Mesenchymal stem cell (in vitro differentiated cells and primary cell): Measurements from ENCODE around the gene SFXN5.
A peak's percentile ranks its signal among the peaks of the same experiment; 100 is the strongest.

ENCODE experiments used
- DNase-seq: peaks from one replicate; pipeline ENCODE4 v3.0.0-alpha.2; 2013
- H2AFZ ChIP-seq: one replicate; pipeline ENCODE4 v1.6.1; 2013; ENCODE audit warnings: low read depth, mild to moderate bottlenecking, control low read depth, inconsistent platforms, low read length, moderate library complexity
- H2AK5ac ChIP-seq: 2 replicates; pipeline ENCODE4 v1.6.1; 2013; ENCODE audit warnings: low read length, moderate library complexity, mild to moderate bottlenecking, inconsistent platforms; ENCODE audit not compliant: severe bottlenecking
- H2BK120ac ChIP-seq: one replicate; pipeline ENCODE4 v1.6.1; 2013; ENCODE audit warnings: low read depth, mild to moderate bottlenecking, inconsistent platforms, low read length, moderate library complexity
- H2BK12ac ChIP-seq, 2 experiments: one replicate each; pipeline ENCODE4 v1.6.1; 2013; ENCODE audit warnings: inconsistent platforms in 2 of 2, low read length in 2 of 2, mild to moderate bottlenecking in 2 of 2, moderate library complexity in 2 of 2, control low read depth in 1 of 2
- H2BK15ac ChIP-seq: one replicate; pipeline ENCODE4 v1.6.1; 2013; ENCODE audit warnings: mild to moderate bottlenecking, low read depth, inconsistent platforms; ENCODE audit not compliant: poor library complexity, severe bottlenecking
- H2BK5ac ChIP-seq: 2 replicates; pipeline ENCODE4 v1.6.1; 2013; ENCODE audit warnings: low read depth, mild to moderate bottlenecking, low read length, control low read depth, inconsistent platforms; ENCODE audit not compliant: poor library complexity, severe bottlenecking
- H3K14ac ChIP-seq, 2 experiments: one replicate each; pipeline ENCODE4 v1.6.1; 2013; ENCODE audit warnings: inconsistent platforms in 2 of 2, low read length in 2 of 2, control low read depth in 1 of 2, mild to moderate bottlenecking in 1 of 2, moderate library complexity in 1 of 2
- H3K18ac ChIP-seq, 2 experiments: one replicate each; pipeline ENCODE4 v1.6.1; 2013; ENCODE audit warnings: inconsistent platforms in 2 of 2, low read length in 2 of 2, control low read depth in 1 of 2, low read depth in 1 of 2, mild to moderate bottlenecking in 1 of 2
- H3K23ac ChIP-seq, 2 experiments: one replicate each; pipeline ENCODE4 v1.6.1; 2013; ENCODE audit warnings: inconsistent platforms in 2 of 2, low read length in 2 of 2, mild to moderate bottlenecking in 2 of 2, moderate library complexity in 2 of 2, control low read depth in 1 of 2
- H3K27ac ChIP-seq: 2 replicates; pipeline ENCODE4 v1.5.1; 2013; ENCODE audit warnings: mild to moderate bottlenecking, moderate library complexity, low read length, control low read depth, inconsistent platforms; ENCODE audit not compliant: poor library complexity, severe bottlenecking
- H3K27me3 ChIP-seq, 2 experiments: 2 replicates each; pipeline versions ENCODE4 v1.6.1 to v1.7.0; 2013; ENCODE audit warnings: low read length in 2 of 2, mild to moderate bottlenecking in 2 of 2, moderate library complexity in 2 of 2, control low read depth in 1 of 2, inconsistent platforms in 1 of 2; ENCODE audit not compliant: control insufficient read depth in 1 of 2, insufficient read depth in 1 of 2
- H3K36me3 ChIP-seq, 2 experiments: 2 replicates each; pipeline versions ENCODE4 v1.6.1 to v1.7.0; 2013; ENCODE audit warnings: low read length in 2 of 2, control low read depth in 1 of 2, inconsistent platforms in 1 of 2, low read depth in 1 of 2, mild to moderate bottlenecking in 1 of 2; ENCODE audit not compliant: insufficient read depth in 2 of 2, control insufficient read depth in 1 of 2
- H3K4ac ChIP-seq, 2 experiments: one replicate each; pipeline ENCODE4 v1.6.1; 2013; ENCODE audit warnings: inconsistent platforms in 2 of 2, low read length in 2 of 2, mild to moderate bottlenecking in 2 of 2, moderate library complexity in 2 of 2, control low read depth in 1 of 2, low read depth in 1 of 2
- H3K4me1 ChIP-seq: 2 replicates; pipeline ENCODE4 v1.6.1; 2013; ENCODE audit warnings: low read depth, low read length, control low read depth; ENCODE audit not compliant: control insufficient read depth, insufficient read depth
- H3K4me2 ChIP-seq: 2 replicates; pipeline ENCODE4 v1.6.1; 2013; ENCODE audit warnings: low read length, mild to moderate bottlenecking, inconsistent platforms; ENCODE audit not compliant: poor library complexity, severe bottlenecking
- H3K4me3 ChIP-seq, 2 experiments: 2 replicates each; pipeline versions ENCODE4 v1.5.1 to v1.7.0; 2013; ENCODE audit warnings: low read length in 2 of 2, mild to moderate bottlenecking in 2 of 2, control low read depth in 1 of 2, low read depth in 1 of 2; ENCODE audit not compliant: insufficient read depth in 1 of 2
- H3K79me1 ChIP-seq: replicated peaks from 2 replicates; pipeline ENCODE4 v1.6.1; 2013; ENCODE audit warnings: mild to moderate bottlenecking, control low read depth, low read length, inconsistent platforms; ENCODE audit not compliant: poor library complexity, severe bottlenecking
- H3K9ac ChIP-seq: 2 replicates; pipeline ENCODE4 v1.7.0; 2013; ENCODE audit warnings: mild to moderate bottlenecking, low read length, moderate library complexity
- H3K9me3 ChIP-seq: 2 replicates; pipeline ENCODE4 v1.7.0; 2013; ENCODE audit warnings: mild to moderate bottlenecking, low read length; ENCODE audit not compliant: control insufficient read depth
- H4K8ac ChIP-seq: one replicate; pipeline ENCODE4 v1.6.1; 2013; ENCODE audit warnings: inconsistent platforms, mild to moderate bottlenecking, low read length, moderate library complexity
- H4K91ac ChIP-seq: one replicate; pipeline ENCODE4 v1.6.1; 2013; ENCODE audit warnings: mild to moderate bottlenecking, low read length, inconsistent platforms
- WGBS: methylation state at CpG from one replicate; pipeline ENCODE4 v1.1.7; 2013; ENCODE audit warnings: mixed read lengths; 5-methylcytosine and 5-hydroxymethylcytosine counted together

SFXN5 gene

DNA sequence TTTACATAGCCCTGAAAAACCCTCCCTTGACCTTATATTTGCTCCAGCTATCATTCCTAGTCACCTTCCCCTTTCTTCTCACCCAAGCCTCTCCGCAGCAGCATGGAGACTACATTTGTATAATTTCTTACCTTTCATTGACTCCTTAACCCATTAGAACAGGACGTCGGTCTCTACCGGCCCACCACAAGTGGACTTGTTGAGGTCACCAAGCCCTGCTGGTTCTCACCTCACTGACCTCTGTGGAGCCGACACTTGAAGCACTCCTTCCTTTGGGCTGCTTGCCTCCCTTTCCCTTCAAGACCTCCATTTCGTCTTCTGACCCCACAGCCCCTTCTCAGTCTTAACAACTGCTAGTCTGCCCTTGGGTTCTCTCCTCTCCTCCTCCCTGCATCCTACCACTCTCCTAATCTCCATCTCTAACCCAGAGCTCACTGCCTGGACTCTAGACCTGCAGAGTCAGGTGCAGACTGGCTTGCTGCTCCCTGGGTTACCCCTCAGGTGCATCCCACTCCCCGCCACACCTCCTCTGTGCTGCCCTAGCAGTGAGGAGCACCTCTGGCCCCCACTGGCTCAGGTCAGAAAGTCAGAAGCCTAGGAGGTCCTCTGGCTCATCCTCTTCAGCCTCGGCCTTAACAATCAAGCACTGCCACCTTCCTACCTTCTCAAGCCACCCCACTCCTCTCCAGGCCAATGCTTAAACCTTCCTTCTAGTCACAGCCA is 5.3 kb upstream of the SFXN5 start:
- Histone ChIP-seq H3K79me1 (peaks cover 47% of the 10 kb centered on the region), H2BK120ac (no peak overlapping the region), H3K4me1 (peaks cover 45% of the 10 kb centered on the region), H3K23ac (no peak overlapping the region), H4K91ac (no peak overlapping the region), H3K4me2 (no peak overlapping the region), H3K9ac (no peak overlapping the region), H2AFZ (no peak overlapping the region), H3K9me3 (no peaks in the 10 kb centered on the region), H2AK5ac (no peak overlapping the region), H4K8ac (no peak overlapping the region), H3K18ac (no peak overlapping the region), H3K27ac (no peak overlapping the region), H3K4me3 (no peak overlapping the region), H2BK5ac (no peak overlapping the region), H3K27me3 (no peaks in the 10 kb centered on the region), H2BK12ac (no peak overlapping the region), H3K4ac (no peak overlapping the region), H3K14ac (no peak overlapping the region), H3K36me3 (peaks cover 78% of the 10 kb centered on the region in 2 experiments), H2BK15ac (no peak overlapping the region)
- no peak for DNase-seq
- WGBS: 97% methylated on average over 8 of the region's 8 CpGs

- Histone ChIP-seq H3K36me3 (peaks cover 70 to 77% of the 10 kb centered on the region in 2 experiments), H2BK120ac (no peak overlapping the region), H4K91ac (no peak overlapping the region), H2BK12ac (no peak overlapping the region), H2AK5ac (no peak overlapping the region), H3K27ac (no peak overlapping the region), H3K9ac (peak overlapping the region; percentile 53), H3K4me3 (no peak overlapping the region), H3K79me1 (peaks cover 39% of the 10 kb centered on the region), H3K9me3 (no peaks in the 10 kb centered on the region), H2AFZ (no peak overlapping the region), H3K4me2 (no peak overlapping the region), H3K27me3 (no peaks in the 10 kb centered on the region), H3K23ac (no peak overlapping the region), H3K4ac (no peak overlapping the region), H3K18ac (no peak overlapping the region), H4K8ac (no peak overlapping the region), H3K4me1 (peaks cover 39% of the 10 kb centered on the region), H2BK5ac (no peak overlapping the region), H2BK15ac (no peak overlapping the region), H3K14ac (no peak overlapping the region)
- DNase-seq: no peak
- 95% methylated on average over 22 of the region's 23 CpGs for WGBS
These were observed 4.2 kb upstream of the SFXN5 start for GRCh38 chr2:73075477-73076373.

DNA sequence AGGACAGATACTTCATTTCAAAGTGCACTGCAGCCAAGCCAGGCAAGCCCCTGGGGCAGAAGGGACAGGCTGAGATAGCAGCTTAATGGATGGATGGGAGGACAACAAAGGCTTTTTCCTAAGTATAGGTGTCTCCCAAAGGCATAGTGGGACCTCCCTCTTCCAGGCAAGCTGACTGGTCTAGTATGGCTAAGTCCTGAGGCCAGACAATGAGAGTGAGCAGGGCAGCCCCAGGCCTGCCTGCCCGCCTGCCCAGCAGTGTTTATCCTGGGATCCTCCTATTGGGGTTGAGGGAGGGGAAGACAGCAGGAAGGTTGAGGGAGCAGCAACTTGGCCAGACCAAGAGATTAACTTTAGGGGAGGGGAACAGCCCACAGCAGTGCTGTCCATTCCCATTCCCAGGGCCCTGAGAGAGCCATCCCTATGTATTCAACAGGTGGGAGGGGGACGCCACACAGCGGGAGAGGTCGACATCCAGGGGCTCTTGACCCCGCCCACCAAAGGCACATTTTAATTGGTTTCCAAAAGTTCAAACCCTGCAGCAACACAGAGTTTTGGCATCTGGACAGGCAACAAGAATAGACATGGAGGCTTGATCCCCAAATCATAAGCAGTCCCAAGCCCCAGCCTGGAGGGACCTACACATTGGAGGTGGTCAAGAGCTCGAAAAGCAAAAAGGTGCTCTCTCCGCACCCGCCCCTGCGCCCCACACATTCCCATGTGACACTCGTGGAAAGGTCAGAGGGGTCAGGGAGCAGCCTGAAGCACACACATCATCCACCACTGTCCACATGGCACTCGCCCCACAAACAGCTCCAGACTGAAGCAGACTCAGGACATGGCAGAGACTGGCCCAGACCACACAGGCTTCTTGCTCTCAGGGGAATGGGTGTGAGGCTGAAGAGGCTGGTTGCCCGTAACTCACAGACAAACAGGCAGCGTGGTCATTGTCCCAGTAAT is 2.9 kb upstream of the SFXN5 start:
- WGBS: 87% methylated on average over 13 of the region's 13 CpGs
- Histone ChIP-seq H4K8ac (no peak overlapping the region), H3K4me1 (peaks cover 32% of the 10 kb centered on the region), H3K27ac (no peak overlapping the region), H3K4me3 (no peak overlapping the region), H3K18ac (no peak overlapping the region), H3K23ac (no peak overlapping the region), H3K4me2 (no peak overlapping the region), H3K14ac (no peak overlapping the region), H3K9ac (no peak overlapping the region), H2BK12ac (no peak overlapping the region), H3K9me3 (no peaks in the 10 kb centered on the region), H3K4ac (no peak overlapping the region), H3K36me3 (peaks cover 56 to 64% of the 10 kb centered on the region in 2 experiments), H2AK5ac (no peak overlapping the region), H2BK120ac (no peak overlapping the region), H2AFZ (no peak overlapping the region), H3K79me1 (peaks cover 34% of the 10 kb centered on the region), H2BK5ac (no peak overlapping the region), H3K27me3 (no peaks in the 10 kb centered on the region), H2BK15ac (no peak overlapping the region), H4K91ac (no peak overlapping the region)
- no peak for DNase-seq
